Keratinocyte (primary cell): ENCODE measurements around the gene NOLC1. TPM values are rescaled to one million over a fixed set of nuclear protein-coding genes. Genes with fewer than 3 reads are reported as not detected.

Experiments
- DNase-seq: peaks from one replicate; pipeline ENCODE4 v3.0.0-alpha.2; 2011; ENCODE audit warnings: low read depth, missing footprints, low spot score
- FAIRE-seq: peaks from 2 replicates; lab custom pipeline; 2011; peaks lifted over from hg19 to GRCh38; lab: Jason Lieb, UNC
- H2AFZ ChIP-seq: 2 replicates; pipeline ENCODE4 v1.6.0; 2012; ENCODE audit warnings: low read length, control low read depth, inconsistent platforms; ENCODE audit not compliant: control insufficient read depth
- H3K27ac ChIP-seq: 2 replicates; pipeline ENCODE4 v1.5.1; 2011; ENCODE audit warnings: low read length; ENCODE audit not compliant: control insufficient read depth, insufficient read depth
- H3K27me3 ChIP-seq: 3 replicates; pipeline ENCODE4 v1.6.0; 2011; ENCODE audit warnings: low read length; ENCODE audit not compliant: control insufficient read depth, insufficient read depth; ENCODE audit errors: extremely low read depth
- H3K36me3 ChIP-seq, 2 experiments: 2 replicates in 1 of 2; 3 replicates in 1 of 2; pipeline ENCODE4 v1.5.1; 2011; ENCODE audit warnings: low read length in 2 of 2, mild to moderate bottlenecking in 1 of 2; ENCODE audit not compliant: control insufficient read depth in 2 of 2, insufficient read depth in 2 of 2; ENCODE audit errors: extremely low read depth in 1 of 2
- H3K4me1 ChIP-seq: 3 replicates; pipeline ENCODE4 v1.5.1; 2011; ENCODE audit warnings: low read length; ENCODE audit not compliant: control insufficient read depth, insufficient read depth; ENCODE audit errors: extremely low read depth
- H3K4me2 ChIP-seq: 3 replicates; pipeline ENCODE4 v1.6.0; 2011; ENCODE audit warnings: low read depth, low read length; ENCODE audit not compliant: control insufficient read depth, insufficient read depth; ENCODE audit errors: extremely low read depth
- H3K4me3 ChIP-seq, 3 experiments: fragments of 200-600 bp in 1 of 3; sonication (generic) in 1 of 3; 2 replicates in 2 of 3; 3 replicates in 1 of 3; pipeline ENCODE4 v1.5.1; 2011 to 2016; ENCODE audit warnings: low read length in 3 of 3, mild to moderate bottlenecking in 3 of 3, control low read depth in 2 of 3, inconsistent platforms in 1 of 3, low read depth in 1 of 3, mixed read lengths in 1 of 3, mixed run types in 1 of 3, moderate library complexity in 1 of 3; ENCODE audit not compliant: control insufficient read depth in 2 of 3, insufficient read depth in 2 of 3; ENCODE audit errors: extremely low read depth in 1 of 3
- H3K79me2 ChIP-seq: 2 replicates; pipeline ENCODE4 v1.6.0; 2012; ENCODE audit warnings: low read length; ENCODE audit not compliant: control insufficient read depth, insufficient read depth
- H3K9ac ChIP-seq: 3 replicates; pipeline ENCODE4 v1.6.0; 2011; ENCODE audit warnings: low read length; ENCODE audit not compliant: control insufficient read depth, insufficient read depth; ENCODE audit errors: extremely low read depth
- H3K9me1 ChIP-seq: 3 replicates; pipeline ENCODE4 v1.6.0; 2011; ENCODE audit warnings: low read length; ENCODE audit not compliant: control insufficient read depth, insufficient read depth; ENCODE audit errors: extremely low read depth
- H3K9me3 ChIP-seq: 2 replicates; pipeline ENCODE4 v1.5.1; 2012; ENCODE audit warnings: low read depth, low read length; ENCODE audit not compliant: control insufficient read depth
- H4K20me1 ChIP-seq: 3 replicates; pipeline ENCODE4 v1.6.0; 2011; ENCODE audit warnings: low read length; ENCODE audit not compliant: control insufficient read depth, insufficient read depth; ENCODE audit errors: extremely low read depth
- EZH2 ChIP-seq: IDR thresholded peaks from one replicate; pipeline ENCODE4 v1.6.1; 2012; ENCODE audit warnings: inconsistent platforms, mild to moderate bottlenecking, low read length, moderate library complexity
- dilution Hi-C: fragments of 300-500 bp; cut with MboI; formaldehyde crosslinking; loops from one replicate; pipeline ENCODE4 v1.7.0; 2020; ENCODE audit warnings: low sequenced_read_pairs; ENCODE audit not compliant: extremely low pct_ligation_motif_present
- polyA plus RNA-seq, 5 experiments: library from polyadenylated mRNA; depleted of rRNA in 3 of 5; stranded (reverse) in 3 of 5; stranded (forward) in 1 of 5; unstranded in 1 of 5; fragments of >200 nt; gene quantifications; 1 replicate in 1 of 5; 2 replicates in 3 of 5; 3 replicates in 1 of 5; pipeline versions ENCODE4 v1.2.1 to v1.2.3, GENCODE V29; 2011 to 2012; ENCODE audit warnings: missing spikeins in 2 of 5, low read depth in 1 of 5, low replicate concordance in 1 of 5
- TF ChIP-seq, protein P1 (sequence below), 3 experiments: IDR thresholded peaks in 1 of 3; conservative IDR thresholded peaks in 1 of 3; optimal IDR thresholded peaks in 1 of 3; 2 replicates in 2 of 3; 3 replicates in 1 of 3; pipeline versions ENCODE3 to v1.5.1; 2011; ENCODE audit warnings: low read length in 3 of 3, mild to moderate bottlenecking in 3 of 3, moderate library complexity in 2 of 3, control low read depth in 1 of 3, inconsistent platforms in 1 of 3; ENCODE audit not compliant: insufficient read depth in 2 of 3; ENCODE audit errors: extremely low read depth in 1 of 3

The NOLC1 gene
- polyA plus RNA-seq, 1 donor (not counting 4 experiments of a cell fraction or from before 2014, with no cell fraction given): 126 TPM

DNA sequence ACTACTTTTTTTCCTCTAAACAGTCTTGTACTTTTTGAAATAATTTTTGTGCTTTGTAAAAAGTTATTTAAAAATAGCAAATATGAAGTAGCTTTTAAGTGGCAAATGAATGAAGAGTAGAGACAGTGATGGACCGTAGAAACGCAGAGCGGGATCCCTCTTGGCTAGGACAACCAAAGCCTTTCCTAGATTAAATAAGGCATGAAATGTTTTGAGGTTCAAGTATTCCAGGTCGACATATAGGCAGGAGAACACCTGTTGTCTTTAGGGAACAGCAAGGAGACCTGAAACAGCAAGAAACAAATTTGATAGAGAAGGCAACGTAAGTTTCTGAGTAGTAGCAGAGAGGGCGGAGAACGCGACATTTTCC is 20.0 kb upstream of the NOLC1 start:
- Histone ChIP-seq H3K9me1 (peaks cover 7% of the 10 kb centered on the region), H3K27me3 (no peaks in the 10 kb centered on the region), H3K4me2 (peak overlapping the region; percentile 94), H2AFZ (peak overlapping the region; percentile 96), H3K4me1 (peaks cover 52% of the 10 kb centered on the region), H3K27ac (peak overlapping the region; percentile 94), H3K79me2 (peaks cover 43% of the 10 kb centered on the region), H3K9me3 (no peaks in the 10 kb centered on the region), H3K9ac (peak overlapping the region; percentile 99), H4K20me1 (peaks cover 30% of the 10 kb centered on the region), H3K36me3 (peaks cover 1 to 14% of the 10 kb centered on the region in 2 experiments), H3K4me3 (peak overlapping the region; percentile 29 to 98 (median 67))
- DNase-seq (no peak), FAIRE-seq (no peak)
- TF ChIP-seq, protein P1, sequence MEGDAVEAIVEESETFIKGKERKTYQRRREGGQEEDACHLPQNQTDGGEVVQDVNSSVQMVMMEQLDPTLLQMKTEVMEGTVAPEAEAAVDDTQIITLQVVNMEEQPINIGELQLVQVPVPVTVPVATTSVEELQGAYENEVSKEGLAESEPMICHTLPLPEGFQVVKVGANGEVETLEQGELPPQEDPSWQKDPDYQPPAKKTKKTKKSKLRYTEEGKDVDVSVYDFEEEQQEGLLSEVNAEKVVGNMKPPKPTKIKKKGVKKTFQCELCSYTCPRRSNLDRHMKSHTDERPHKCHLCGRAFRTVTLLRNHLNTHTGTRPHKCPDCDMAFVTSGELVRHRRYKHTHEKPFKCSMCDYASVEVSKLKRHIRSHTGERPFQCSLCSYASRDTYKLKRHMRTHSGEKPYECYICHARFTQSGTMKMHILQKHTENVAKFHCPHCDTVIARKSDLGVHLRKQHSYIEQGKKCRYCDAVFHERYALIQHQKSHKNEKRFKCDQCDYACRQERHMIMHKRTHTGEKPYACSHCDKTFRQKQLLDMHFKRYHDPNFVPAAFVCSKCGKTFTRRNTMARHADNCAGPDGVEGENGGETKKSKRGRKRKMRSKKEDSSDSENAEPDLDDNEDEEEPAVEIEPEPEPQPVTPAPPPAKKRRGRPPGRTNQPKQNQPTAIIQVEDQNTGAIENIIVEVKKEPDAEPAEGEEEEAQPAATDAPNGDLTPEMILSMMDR (optimal IDR thresholded peaks at IDR 0.05 in 1 of 3, IDR thresholded peaks at IDR 0.05 in 1 of 3, conservative IDR thresholded peaks at IDR 0.05 in 1 of 3; ENCODE audit: extremely low read depth in 1 of 3, insufficient read depth in 2 of 3, low read length in 3 of 3): no peak
- dilution Hi-C loops: no loop called here

DNA sequence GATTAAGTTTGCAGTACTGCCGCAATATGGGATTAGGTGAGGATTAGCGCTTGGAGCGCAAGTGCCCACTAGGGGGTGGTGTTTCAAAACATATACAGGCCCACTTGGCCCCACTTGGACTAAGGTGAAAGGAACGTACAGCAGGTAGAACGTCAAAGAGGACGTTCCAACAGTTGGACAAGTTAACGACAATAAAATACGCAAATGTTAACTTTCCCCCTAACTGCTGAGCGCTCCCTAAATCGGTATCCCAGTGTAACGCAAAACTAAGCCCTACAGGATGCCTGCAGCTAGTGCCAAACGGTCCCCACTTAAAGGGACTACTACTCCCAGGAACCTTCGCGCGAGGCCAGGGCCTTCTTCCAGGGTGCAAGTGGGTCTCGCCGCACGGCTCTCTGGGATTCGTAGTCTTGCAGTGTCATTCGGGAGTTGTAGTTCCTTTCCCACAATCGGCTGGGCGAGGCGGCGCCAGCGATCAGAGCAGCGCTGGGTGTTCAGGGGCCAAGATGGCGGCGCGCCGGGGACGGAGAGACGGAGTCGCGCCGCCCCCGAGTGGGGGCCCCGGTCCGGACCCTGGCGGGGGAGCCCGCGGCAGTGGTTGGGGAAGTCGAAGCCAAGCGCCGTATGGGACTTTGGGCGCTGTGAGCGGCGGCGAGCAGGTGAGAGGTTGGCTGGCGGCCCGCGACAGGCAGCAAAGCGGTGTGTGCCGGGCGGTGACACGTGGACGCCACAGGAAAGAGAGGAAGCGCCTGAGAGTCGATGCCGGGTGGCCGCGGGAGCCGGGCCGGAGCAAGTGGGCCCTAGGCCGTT is 19.4 kb upstream of the NOLC1 start, which contains the start of gene PPRC1:
PPRC1 (plus strand) TSS at position 478 of the 810 bp plus-strand sequence; CDS start at position 507, 29 bp downstream.
- H4K20me1 ChIP-seq: peaks cover 36% of the 10 kb centered on the region
- dilution Hi-C loops: no loop called here

More for the DNA sequence above, 19.4 kb upstream of the NOLC1 start, which contains the start of gene PPRC1:
- Histone ChIP-seq H3K4me1 (peaks cover 51% of the 10 kb centered on the region), H3K9me3 (no peaks in the 10 kb centered on the region), H3K9ac (peak within 1 kb of the TSS; percentile 99), H3K4me2 (peak within 1 kb of the TSS; percentile 94), H3K4me3 (peak within 1 kb of the TSS; percentile 67 to 98 (median 93)), H2AFZ (peak within 1 kb of the TSS; percentile 97), H3K79me2 (peaks cover 49% of the 10 kb centered on the region), H3K36me3 (peaks cover 5 to 17% of the 10 kb centered on the region in 2 experiments), H3K27ac (peak within 1 kb of the TSS; percentile 94), H3K9me1 (peaks cover 7% of the 10 kb centered on the region), H3K27me3 (no peaks in the 10 kb centered on the region)
- DNase-seq (peak; percentile 94), FAIRE-seq (peak; percentile 90)
- TF ChIP-seq EZH2: no peak
- TF ChIP-seq, protein P1 (optimal IDR thresholded peaks at IDR 0.05 in 1 of 3, IDR thresholded peaks at IDR 0.05 in 1 of 3, conservative IDR thresholded peaks at IDR 0.05 in 1 of 3; ENCODE audit: extremely low read depth in 1 of 3, insufficient read depth in 2 of 3, low read length in 3 of 3): peak; percentile 82 to 98 (median 94)
